Activated naive CD8-positive, alpha-beta T cell treated with anti-CD3 and anti-CD28 coated beads, Interleukin-2, amount 50 U/mL, for 24 hours (primary cell): ENCODE data around the gene UGT1A8.
"Not testable (repeated sequence)": the region's sequence is repeated elsewhere in the genome, so short reads cannot be mapped to it uniquely, and the experiment has no call there.

Experiments
- ATAC-seq: fragments of 150-1000 bp; cut with Tn5 transposase; one replicate; pipeline ENCODE4 v1.10.0; 2021
- DNase-seq: peaks from one replicate; pipeline ENCODE4 v3.0.0; 2021
- H3K27ac Mint-ChIP-seq: one replicate; pipeline ENCODE4 v1.8.0; 2021; ENCODE audit warnings: mild to moderate bottlenecking, mixed read lengths
- H3K27me3 Mint-ChIP-seq: one replicate; pipeline ENCODE4 v1.8.0; 2021; ENCODE audit warnings: mixed read lengths
- H3K36me3 Mint-ChIP-seq: one replicate; pipeline ENCODE4 v1.8.0; 2021; ENCODE audit warnings: low read depth, mixed read lengths
- H3K4me1 Mint-ChIP-seq: one replicate; pipeline ENCODE4 v1.8.0; 2021; ENCODE audit warnings: mixed read lengths
- H3K4me3 Mint-ChIP-seq: one replicate; pipeline ENCODE4 v1.8.0; 2021; ENCODE audit warnings: mild to moderate bottlenecking, moderate library complexity, mixed read lengths
- H3K9me3 Mint-ChIP-seq: one replicate; pipeline ENCODE4 v1.8.0; 2021; ENCODE audit warnings: mixed read lengths

Gene UGT1A8

GRCh38 chr2:233746475-233747282, 129.2 kb downstream of the UGT1A8 start:
- no peak for DNase-seq

GRCh38 chr2:233747283-233747544, 129.8 kb downstream of the UGT1A8 start:
- DNase-seq (no peak), ATAC-seq (no peak)
- Mint-ChIP-seq H3K9me3 (peaks cover 20% of the 10 kb centered on the region), H3K36me3 (peaks cover 2% of the 10 kb centered on the region), H3K27ac (no peak overlapping the region), H3K27me3 (peaks cover 5% of the 10 kb centered on the region), H3K4me1 (no peaks in the 10 kb centered on the region), H3K4me3 (no peak overlapping the region)

More at GRCh38 chr2:233746475-233747282, 129.2 kb downstream of the UGT1A8 start:
- Mint-ChIP-seq H3K27me3 (peaks cover 5% of the 10 kb centered on the region), H3K36me3 (peaks cover 1% of the 10 kb centered on the region), H3K27ac (no peak overlapping the region), H3K4me1 (no peaks in the 10 kb centered on the region), H3K9me3 (peaks cover 15% of the 10 kb centered on the region), H3K4me3 (no peak overlapping the region)
- ATAC-seq = no peak

- DNase-seq, ATAC-seq, H3K4me1 Mint-ChIP-seq, H3K27ac Mint-ChIP-seq, H3K36me3 Mint-ChIP-seq, H3K4me3 Mint-ChIP-seq: not testable (repeated sequence)
- peaks cover 20% of the 10 kb centered on the region for H3K9me3 Mint-ChIP-seq
- H3K27me3 Mint-ChIP-seq = peaks cover 12% of the 10 kb centered on the region
These were observed 133.3 kb downstream of the UGT1A8 start for GRCh38 chr2:233750689-233751088.

- not testable (repeated sequence) for H3K36me3 Mint-ChIP-seq, ATAC-seq, H3K4me3 Mint-ChIP-seq, H3K4me1 Mint-ChIP-seq, H3K27ac Mint-ChIP-seq, DNase-seq
- Mint-ChIP-seq H3K27me3 (peaks cover 12% of the 10 kb centered on the region), H3K9me3 (peaks cover 20% of the 10 kb centered on the region)
These were observed 134.0 kb downstream of the UGT1A8 start for GRCh38 chr2:233751212-233752009.

GRCh38 chr2:233754872-233755611, 137.6 kb downstream of the UGT1A8 start:
- H3K36me3 Mint-ChIP-seq = peaks cover 2% of the 10 kb centered on the region
- DNase-seq (no peak), ATAC-seq (no peak)
- H3K27me3 Mint-ChIP-seq = peaks cover 8% of the 10 kb centered on the region
- no peak overlapping the region for H3K27ac Mint-ChIP-seq
- no peak overlapping the region for H3K4me3 Mint-ChIP-seq
- H3K9me3 Mint-ChIP-seq = peaks cover 17% of the 10 kb centered on the region
- H3K4me1 Mint-ChIP-seq = no peaks in the 10 kb centered on the region

- Mint-ChIP-seq H3K36me3 (peaks cover 1% of the 10 kb centered on the region), H3K27me3 (peaks cover 8% of the 10 kb centered on the region), H3K4me1 (no peaks in the 10 kb centered on the region), H3K9me3 (peaks cover 6% of the 10 kb centered on the region), H3K4me3 (no peak overlapping the region), H3K27ac (no peak overlapping the region)
- ATAC-seq (no peak), DNase-seq (no peak)
These were observed 139.1 kb downstream of the UGT1A8 start for GRCh38 chr2:233756429-233757081.

GRCh38 chr2:233758141-233758540, 140.7 kb downstream of the UGT1A8 start:
- no peak for ATAC-seq
- H3K27ac Mint-ChIP-seq = no peak overlapping the region
- no peaks in the 10 kb centered on the region for H3K4me1 Mint-ChIP-seq
- H3K36me3 Mint-ChIP-seq = no peaks in the 10 kb centered on the region
- H3K27me3 Mint-ChIP-seq = peaks cover under 1% of the 10 kb centered on the region
- no peaks in the 10 kb centered on the region for H3K9me3 Mint-ChIP-seq
- DNase-seq = no peak
- H3K4me3 Mint-ChIP-seq = no peak overlapping the region

- no peak overlapping the region for H3K4me3 Mint-ChIP-seq
- H3K27me3 Mint-ChIP-seq = peaks cover 1% of the 10 kb centered on the region
- H3K4me1 Mint-ChIP-seq = no peaks in the 10 kb centered on the region
- H3K9me3 Mint-ChIP-seq = no peaks in the 10 kb centered on the region
- no peaks in the 10 kb centered on the region for H3K36me3 Mint-ChIP-seq
- H3K27ac Mint-ChIP-seq = no peak overlapping the region
- DNase-seq (no peak), ATAC-seq (no peak)
These were observed 141.4 kb downstream of the UGT1A8 start for GRCh38 chr2:233758849-233759248.

GRCh38 chr2:233760043-233760442, 142.6 kb downstream of the UGT1A8 start, which contains the start of gene UGT1A1:
Gene UGT1A1, plus strand, starts transcription at chr2:233760270. Its CDS starts 18 bp downstream, at chr2:233760288.
- no peaks in the 10 kb centered on the region for H3K9me3 Mint-ChIP-seq
- ATAC-seq = no peak
- peaks cover 2% of the 10 kb centered on the region for H3K4me1 Mint-ChIP-seq

GRCh38 chr2:233761040-233761769, 143.8 kb downstream of the UGT1A8 start:
- no peak for DNase-seq
- no peak for ATAC-seq
- H3K27me3 Mint-ChIP-seq = peaks cover 12% of the 10 kb centered on the region

More at GRCh38 chr2:233760043-233760442, 142.6 kb downstream of the UGT1A8 start, which contains the start of gene UGT1A1:
- no peak within 1 kb of the TSS for H3K4me3 Mint-ChIP-seq
- DNase-seq = no peak
- H3K27ac Mint-ChIP-seq = no peak within 1 kb of the TSS
- no peaks in the 10 kb centered on the region for H3K36me3 Mint-ChIP-seq
- peaks cover 9% of the 10 kb centered on the region for H3K27me3 Mint-ChIP-seq

GRCh38 chr2:233764264-233764663, 146.8 kb downstream of the UGT1A8 start:
- H3K9me3 Mint-ChIP-seq = no peaks in the 10 kb centered on the region
- no peak for ATAC-seq
- H3K36me3 Mint-ChIP-seq = no peaks in the 10 kb centered on the region
- H3K27ac Mint-ChIP-seq = no peak overlapping the region
- no peak overlapping the region for H3K4me3 Mint-ChIP-seq
- H3K27me3 Mint-ChIP-seq = peaks cover 17% of the 10 kb centered on the region
- H3K4me1 Mint-ChIP-seq = peaks cover 2% of the 10 kb centered on the region
- no peak for DNase-seq

More at GRCh38 chr2:233761040-233761769, 143.8 kb downstream of the UGT1A8 start:
- Mint-ChIP-seq H3K36me3 (no peaks in the 10 kb centered on the region), H3K9me3 (no peaks in the 10 kb centered on the region), H3K4me3 (no peak overlapping the region), H3K27ac (no peak overlapping the region), H3K4me1 (peaks cover 2% of the 10 kb centered on the region)

GRCh38 chr2:233764761-233765160, 147.3 kb downstream of the UGT1A8 start:
- H3K4me1 Mint-ChIP-seq = peaks cover 2% of the 10 kb centered on the region
- H3K27me3 Mint-ChIP-seq = peaks cover 18% of the 10 kb centered on the region
- DNase-seq = no peak
- no peaks in the 10 kb centered on the region for H3K9me3 Mint-ChIP-seq
- no peak overlapping the region for H3K4me3 Mint-ChIP-seq
- no peaks in the 10 kb centered on the region for H3K36me3 Mint-ChIP-seq
- H3K27ac Mint-ChIP-seq = no peak overlapping the region
- no peak for ATAC-seq

GRCh38 chr2:233766416-233766815, 149.0 kb downstream of the UGT1A8 start:
- Mint-ChIP-seq H3K4me1 (peaks cover 2% of the 10 kb centered on the region), H3K4me3 (no peak overlapping the region), H3K36me3 (no peaks in the 10 kb centered on the region), H3K27me3 (peaks cover 22% of the 10 kb centered on the region), H3K27ac (no peak overlapping the region), H3K9me3 (no peaks in the 10 kb centered on the region)
- no peak for ATAC-seq
- DNase-seq = no peak
